GM13976 (cell line): ENCODE measurements around the gene PFKL.
A peak's percentile ranks its signal among the peaks of the same experiment; 100 is the strongest.

Experiments
- DNase-seq: peaks from one replicate; pipeline ENCODE4 v3.0.0; 2012; ENCODE audit warnings: low spot score
- CTCF ChIP-seq: IDR thresholded peaks from 2 replicates; pipeline ENCODE4 v1.5.1; 2012; ENCODE audit warnings: borderline replicate concordance, mild to moderate bottlenecking; ENCODE audit not compliant: insufficient read depth; ENCODE audit errors: extremely low read depth, missing control alignments, control extremely low read depth
- in situ Hi-C: fragments of 300-500 bp; cut with MboI; formaldehyde crosslinking; loops from one replicate; pipeline ENCODE4 v1.12.0; 2022; ENCODE audit warnings: low sequenced_read_pairs, mixed read lengths, inconsistent platforms; ENCODE audit not compliant: unreplicated experiment

PFKL gene

DNA sequence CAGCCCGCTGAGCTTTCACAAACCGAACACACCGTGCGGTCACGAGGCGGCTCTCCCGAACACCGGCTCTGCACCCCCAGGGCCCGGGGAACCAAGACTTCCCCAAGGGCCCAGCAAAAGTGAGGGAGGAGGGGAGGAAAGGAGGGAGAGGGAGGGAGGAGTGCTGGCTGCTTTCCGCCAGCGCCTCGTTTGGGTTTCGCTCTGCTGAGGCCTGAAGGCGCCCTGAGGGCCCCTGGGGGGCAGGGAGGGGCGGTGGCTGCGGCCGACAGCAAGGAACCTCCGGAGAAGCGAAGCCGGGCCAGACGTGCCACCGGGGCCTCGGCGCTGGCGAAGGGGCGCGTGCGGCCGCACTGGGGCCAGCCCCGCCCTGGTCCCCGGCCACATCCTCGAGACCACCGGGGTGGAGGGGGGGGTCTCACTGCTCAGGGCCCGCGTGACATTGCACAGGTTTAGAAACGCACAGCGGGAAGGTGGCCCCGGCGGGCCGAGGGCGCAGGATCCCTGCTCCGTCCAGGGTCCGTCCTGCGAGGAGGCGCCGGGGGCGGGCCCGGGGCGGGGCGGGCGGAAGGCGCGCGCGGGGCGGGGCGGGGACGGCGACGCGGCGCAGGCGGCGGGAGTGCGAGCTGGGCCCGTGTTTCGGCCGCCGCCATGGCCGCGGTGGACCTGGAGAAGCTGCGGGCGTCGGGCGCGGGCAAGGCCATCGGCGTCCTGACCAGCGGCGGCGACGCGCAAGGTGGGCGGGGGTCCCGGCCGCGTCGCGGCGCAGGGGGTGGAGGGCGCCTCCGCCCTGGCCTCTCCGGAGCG lies at the start of gene PFKL:
PFKL (plus strand) TSS at position 596 of the 804 bp plus-strand sequence; CDS start at position 649, 53 bp downstream.
- no peak for TF ChIP-seq CTCF
- DNase-seq: peak; percentile 94
- in situ Hi-C loops: loop anchor here (25.0 kb wide), 2 partner anchors 262 to 487 kb away; no protein-coding TSS in a partner anchor

- no peak for TF ChIP-seq CTCF
- DNase-seq: no peak
- in situ Hi-C loops: no loop called here
Observed at GRCh38 chr21:44253832-44254710, 45.8 kb upstream of the PFKL start.

- no peak for TF ChIP-seq CTCF
- DNase-seq: no peak
- in situ Hi-C loops: no loop called here
Observed at GRCh38 chr21:44255511-44255981, 44.3 kb upstream of the PFKL start.

GRCh38 chr21:44258056-44258725 lies 41.7 kb upstream of the PFKL start:
- TF ChIP-seq CTCF: no peak

GRCh38 chr21:44259082-44259705 lies 40.7 kb upstream of the PFKL start:
- no peak for TF ChIP-seq CTCF
- DNase-seq: no peak
- in situ Hi-C loops: no loop called here

More at GRCh38 chr21:44258056-44258725, 41.7 kb upstream of the PFKL start:
- DNase-seq: no peak
- in situ Hi-C loops: no loop called here
